Loucy (cell line): Measurements from ENCODE around the gene MRAP.

ENCODE experiments used
- H2AFZ ChIP-seq: fragments of 200-600 bp; sonication (generic); 2 replicates; pipeline ENCODE4 v1.6.0; 2016; ENCODE audit warnings: antibody characterized with exemption, mild to moderate bottlenecking, low read length, moderate library complexity
- H3F3A ChIP-seq: fragments of 200-600 bp; 2 replicates; pipeline ENCODE4 v1.6.0; 2016; ENCODE audit warnings: antibody characterized with exemption, low read depth, mild to moderate bottlenecking
- H3K27me3 ChIP-seq: fragments of 200-600 bp; sonication (generic); 2 replicates; pipeline ENCODE4 v1.6.1; 2014; ENCODE audit warnings: low read length, mild to moderate bottlenecking; ENCODE audit not compliant: insufficient read depth, poor library complexity, severe bottlenecking
- H3K36me3 ChIP-seq: fragments of 200-600 bp; sonication (generic); 2 replicates; pipeline ENCODE4 v1.6.1; 2016; ENCODE audit warnings: low read length; ENCODE audit not compliant: insufficient read depth
- H3K4me1 ChIP-seq: fragments of 200-600 bp; sonication (generic); 2 replicates; pipeline ENCODE4 v1.5.1; 2014; ENCODE audit warnings: low read length, mild to moderate bottlenecking; ENCODE audit not compliant: insufficient read depth, poor library complexity, severe bottlenecking
- H3K4me2 ChIP-seq: fragments of 200-600 bp; sonication (generic); 2 replicates; pipeline ENCODE4 v1.6.0; 2014; ENCODE audit warnings: antibody characterized with exemption, low read length, low read depth, mild to moderate bottlenecking; ENCODE audit not compliant: poor library complexity, severe bottlenecking
- H3K4me3 ChIP-seq: fragments of 200-600 bp; sonication (generic); 2 replicates; pipeline ENCODE4 v1.5.1; 2014; ENCODE audit warnings: low read length, mild to moderate bottlenecking, mixed read lengths; ENCODE audit not compliant: poor library complexity, severe bottlenecking
- H3K79me2 ChIP-seq: fragments of 200-600 bp; sonication (generic); 2 replicates; pipeline ENCODE4 v1.6.1; 2014; ENCODE audit warnings: low read length; ENCODE audit not compliant: insufficient read depth
- H3K9ac ChIP-seq: fragments of 200-600 bp; sonication (generic); 2 replicates; pipeline ENCODE4 v1.6.0; 2014; ENCODE audit warnings: mild to moderate bottlenecking, low read depth, low read length, moderate library complexity; ENCODE audit not compliant: poor library complexity, severe bottlenecking
- H3K9me2 ChIP-seq: fragments of 200-600 bp; sonication (generic); replicated peaks from 2 replicates; pipeline ENCODE4 v1.6.1; 2016; ENCODE audit warnings: low read depth, low read length, mixed read lengths
- H3K9me3 ChIP-seq: fragments of 200-600 bp; sonication (generic); 2 replicates; pipeline ENCODE4 v1.6.1; 2014; ENCODE audit warnings: mild to moderate bottlenecking, antibody characterized with exemption, low read length, low read depth; ENCODE audit not compliant: insufficient read depth
- H4K20me1 ChIP-seq: fragments of 200-600 bp; sonication (generic); 2 replicates; pipeline ENCODE4 v1.6.0; 2014; ENCODE audit warnings: antibody characterized with exemption, low read length, mild to moderate bottlenecking; ENCODE audit not compliant: insufficient read depth, poor library complexity, severe bottlenecking
- CTCF ChIP-seq: fragments of 200-600 bp; sonication (generic); conservative IDR thresholded peaks from 2 replicates; pipeline ENCODE4 v1.5.1; 2014; ENCODE audit warnings: mild to moderate bottlenecking, antibody characterized with exemption, low read length
- EZH2phosphoT487 ChIP-seq: fragments of 200-600 bp; IDR thresholded peaks from 2 replicates; pipeline ENCODE4 v1.6.1; 2018; ENCODE audit warnings: antibody characterized with exemption, mild to moderate bottlenecking, moderate library complexity, borderline replicate concordance

MRAP gene

DNA sequence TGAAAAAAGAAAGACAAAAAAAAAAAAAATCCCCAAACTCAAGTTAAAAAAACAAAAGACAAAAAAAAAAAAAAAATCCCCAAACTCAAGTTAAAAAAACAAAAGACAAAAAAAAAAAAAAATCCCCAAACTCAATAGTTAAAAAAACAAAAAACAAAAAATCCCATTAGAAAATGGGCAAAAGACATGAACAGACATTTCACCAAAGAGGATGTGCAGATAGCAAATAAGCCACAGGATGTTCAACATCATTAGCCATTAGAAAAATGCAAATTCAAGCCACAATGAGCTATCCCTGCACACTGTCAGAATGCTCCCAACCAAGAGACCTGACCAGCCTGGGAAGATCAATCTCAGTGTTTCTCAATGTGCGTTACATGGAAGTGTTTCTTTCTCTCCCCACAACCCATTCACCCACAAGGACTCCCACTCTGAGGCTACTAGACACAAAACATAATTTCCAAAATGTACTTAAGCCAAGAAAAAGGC lies 33.9 kb downstream of the MRAP start:
- H3K9me2 ChIP-seq, result no peaks in the 10 kb centered on the region
- TF ChIP-seq EZH2phosphoT487 (no peak), CTCF (no peak)
- H3K4me2 ChIP-seq, result no peak overlapping the region
- no peak overlapping the region for H3K9ac ChIP-seq
- H3K4me3 ChIP-seq, result no peak overlapping the region
- no peaks in the 10 kb centered on the region for H3K4me1 ChIP-seq
- H3K79me2 ChIP-seq, result no peaks in the 10 kb centered on the region
- H3K9me3 ChIP-seq, result no peaks in the 10 kb centered on the region
- peaks cover 4% of the 10 kb centered on the region; the same call in 1 of the 2 replicates for H3K36me3 ChIP-seq
- no peak overlapping the region for H2AFZ ChIP-seq
- H3K27me3 ChIP-seq, result no peaks in the 10 kb centered on the region
- no peaks in the 10 kb centered on the region for H3F3A ChIP-seq
- H4K20me1 ChIP-seq, result no peaks in the 10 kb centered on the region

DNA sequence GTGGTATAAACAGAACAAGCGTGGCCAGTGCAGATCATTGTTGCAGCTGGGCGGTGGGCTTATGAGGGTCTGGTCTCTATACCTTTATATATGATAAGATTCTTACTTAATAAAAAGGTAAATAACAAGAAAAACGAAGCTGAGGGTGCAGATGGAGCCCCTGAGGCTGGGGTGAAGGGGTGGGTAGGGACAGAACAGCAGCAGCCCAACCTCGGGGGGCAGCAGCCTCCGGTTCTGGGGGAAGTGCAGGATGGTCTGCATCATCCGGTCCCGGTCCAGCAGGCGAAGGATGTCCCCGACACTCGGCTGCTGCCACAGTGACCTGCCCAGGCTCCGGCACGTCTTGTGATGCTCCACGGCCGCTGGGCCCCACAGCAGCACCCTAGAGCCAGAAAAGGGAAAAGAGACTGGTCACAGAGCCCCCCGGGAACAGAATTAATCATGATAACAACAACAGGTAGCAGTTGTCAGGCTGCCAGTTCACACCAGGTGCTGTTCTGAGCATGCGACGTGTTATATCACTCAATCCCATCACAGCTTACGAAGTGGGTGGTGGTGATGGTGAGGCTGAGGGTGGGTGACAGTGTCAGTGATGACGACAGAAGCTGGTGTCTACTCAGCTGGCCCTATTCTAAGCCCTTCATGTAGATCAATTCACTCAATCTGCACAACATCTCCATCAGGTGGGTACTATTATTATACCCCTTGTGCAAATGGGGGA lies 35.5 kb downstream of the MRAP start:
- no peak overlapping the region for H3K4me3 ChIP-seq
- no peaks in the 10 kb centered on the region for H3K9me3 ChIP-seq
- no peak overlapping the region for H2AFZ ChIP-seq
- no peaks in the 10 kb centered on the region for H4K20me1 ChIP-seq
- H3K36me3 ChIP-seq, result peaks cover 10% of the 10 kb centered on the region; the same call in 1 of the 2 replicates
- no peak overlapping the region for H3K9ac ChIP-seq
- no peak for TF ChIP-seq EZH2phosphoT487
- no peak for TF ChIP-seq CTCF
- no peaks in the 10 kb centered on the region for H3K27me3 ChIP-seq
- H3F3A ChIP-seq, result no peaks in the 10 kb centered on the region
- H3K79me2 ChIP-seq, result no peaks in the 10 kb centered on the region
- no peak overlapping the region for H3K4me2 ChIP-seq
- no peaks in the 10 kb centered on the region for H3K9me2 ChIP-seq
- no peaks in the 10 kb centered on the region for H3K4me1 ChIP-seq

- Histone ChIP-seq H3K4me3 (no peak overlapping the region), H3K9ac (no peak overlapping the region)
These were observed 36.4 kb downstream of the MRAP start for GRCh38 chr21:32334980-32335531.

More at GRCh38 chr21:32334980-32335531, 36.4 kb downstream of the MRAP start:
- H3F3A ChIP-seq, result no peaks in the 10 kb centered on the region
- no peaks in the 10 kb centered on the region for H3K79me2 ChIP-seq
- H3K4me1 ChIP-seq, result no peaks in the 10 kb centered on the region
- H2AFZ ChIP-seq, result no peak overlapping the region
- peaks cover 10% of the 10 kb centered on the region; the same call in 1 of the 2 replicates for H3K36me3 ChIP-seq
- no peaks in the 10 kb centered on the region for H3K9me3 ChIP-seq
- H3K27me3 ChIP-seq, result no peaks in the 10 kb centered on the region
- H3K9me2 ChIP-seq, result no peaks in the 10 kb centered on the region
- H3K4me2 ChIP-seq, result no peak overlapping the region
- TF ChIP-seq EZH2phosphoT487 (no peak), CTCF (no peak)
- no peaks in the 10 kb centered on the region for H4K20me1 ChIP-seq
